Mucosa of stomach (tissue), 1 donor: Measurements from ENCODE around the gene TAF1B.
A peak's percentile ranks its signal among the peaks of the same experiment; 100 is the strongest.

Experiments
- H3K27me3 ChIP-seq: one replicate; pipeline ENCODE4 v1.7.0; 2013; ENCODE audit warnings: mild to moderate bottlenecking, low read length; ENCODE audit not compliant: control insufficient read depth, insufficient read depth
- H3K36me3 ChIP-seq: one replicate; pipeline ENCODE4 v1.7.0; 2013; ENCODE audit warnings: low read length; ENCODE audit not compliant: control insufficient read depth, insufficient read depth
- H3K4me1 ChIP-seq: one replicate; pipeline ENCODE4 v1.7.0; 2013; ENCODE audit warnings: mild to moderate bottlenecking, low read length; ENCODE audit not compliant: control insufficient read depth, insufficient read depth
- H3K4me3 ChIP-seq: one replicate; pipeline ENCODE4 v1.7.0; 2013; ENCODE audit warnings: low read length
- H3K9ac ChIP-seq: one replicate; pipeline ENCODE4 v1.7.0; 2013; ENCODE audit warnings: mild to moderate bottlenecking, low read length, moderate library complexity
- H3K9me3 ChIP-seq: one replicate; pipeline ENCODE4 v1.7.0; 2013; ENCODE audit warnings: mild to moderate bottlenecking, low read length, moderate library complexity; ENCODE audit not compliant: control insufficient read depth
- donor health status: Pancreatic carcinoma.

TAF1B gene

GRCh38 chr2:9843229-9844035 is at the start of gene TAF1B:
TSS of gene TAF1B (plus strand) at chr2:9843474. CDS start at chr2:9843542, 68 bp downstream.
- Histone ChIP-seq H3K9me3 (no peaks in the 10 kb centered on the region), H3K4me3 (peak within 1 kb of the TSS; percentile 96), H3K4me1 (peaks cover 18% of the 10 kb centered on the region), H3K27me3 (no peaks in the 10 kb centered on the region), H3K36me3 (no peaks in the 10 kb centered on the region), H3K9ac (peak within 1 kb of the TSS; percentile 81)

DNA sequence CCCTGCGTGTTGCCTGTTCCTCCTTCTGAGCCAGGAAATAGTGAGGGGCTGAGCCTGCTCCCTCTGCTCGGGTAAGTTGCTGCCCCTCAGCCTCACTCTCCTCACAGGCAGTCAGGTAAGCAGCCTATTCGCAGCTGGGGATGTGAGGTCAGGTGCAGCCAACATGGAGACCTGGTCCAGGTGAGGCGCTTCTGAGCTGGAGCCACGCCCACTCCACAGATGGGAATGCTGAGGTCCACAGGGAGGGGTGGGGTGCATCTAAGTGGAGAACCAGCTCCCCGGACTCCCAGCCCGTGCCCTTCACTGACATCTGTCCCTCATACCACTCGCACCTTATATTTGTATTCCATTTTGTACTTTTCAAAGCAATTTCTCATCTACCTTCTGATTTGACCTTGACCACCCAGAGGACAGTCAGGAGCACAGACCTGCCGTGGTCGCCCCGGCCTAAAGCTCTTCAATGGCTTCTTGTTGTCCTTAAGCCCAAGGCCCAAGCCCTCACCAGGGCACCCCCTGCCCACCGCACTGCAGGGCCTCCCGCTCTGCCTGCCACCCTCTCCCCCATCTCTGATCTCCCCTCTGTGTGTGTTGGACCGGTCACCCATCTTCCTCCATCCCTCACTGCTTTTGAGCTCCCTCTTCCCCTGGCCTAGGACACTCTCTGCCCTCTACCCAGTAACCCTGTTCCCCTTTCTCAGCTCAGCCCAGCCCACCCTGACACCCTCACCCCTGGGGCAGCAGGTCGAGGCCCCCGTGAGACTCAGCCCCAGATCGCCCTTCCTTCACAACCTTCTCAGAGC is 49.2 kb upstream of the TAF1B start:
- H3K4me1 ChIP-seq, result peaks cover 6% of the 10 kb centered on the region
- H3K36me3 ChIP-seq, result no peaks in the 10 kb centered on the region
- H3K4me3 ChIP-seq, result no peak overlapping the region
- no peaks in the 10 kb centered on the region for H3K27me3 ChIP-seq
- H3K9me3 ChIP-seq, result no peaks in the 10 kb centered on the region
- H3K9ac ChIP-seq, result no peak overlapping the region

DNA sequence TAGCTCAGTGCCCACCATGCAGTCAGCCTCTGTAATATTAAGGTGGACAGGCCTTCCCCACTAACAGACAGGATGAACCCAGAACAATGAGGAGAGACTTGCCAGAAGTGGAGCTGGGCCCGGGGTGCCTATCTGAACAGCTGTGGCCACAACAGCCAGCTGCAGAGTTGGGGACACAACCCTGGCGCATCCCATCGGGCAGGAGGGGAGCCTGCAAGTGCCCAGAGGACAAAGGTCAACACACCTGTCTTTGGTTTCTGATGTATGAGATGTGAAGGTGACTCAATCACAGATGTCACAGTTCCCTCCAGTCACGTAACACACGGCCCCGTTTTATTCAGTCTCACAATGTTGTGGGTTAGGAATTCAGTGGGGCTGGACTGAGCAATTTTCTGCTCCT is 48.2 kb upstream of the TAF1B start:
- H3K9me3 ChIP-seq, result no peaks in the 10 kb centered on the region

GRCh38 chr2:9796056-9797010 is 46.9 kb upstream of the TAF1B start:
- Histone ChIP-seq H3K4me3 (no peak overlapping the region), H3K9ac (no peak overlapping the region), H3K27me3 (no peaks in the 10 kb centered on the region), H3K9me3 (no peaks in the 10 kb centered on the region), H3K4me1 (peaks cover 22% of the 10 kb centered on the region), H3K36me3 (no peaks in the 10 kb centered on the region)

More for the DNA sequence above, 48.2 kb upstream of the TAF1B start:
- Histone ChIP-seq H3K36me3 (no peaks in the 10 kb centered on the region), H3K27me3 (no peaks in the 10 kb centered on the region), H3K4me3 (no peak overlapping the region), H3K4me1 (peaks cover 15% of the 10 kb centered on the region), H3K9ac (no peak overlapping the region)

GRCh38 chr2:9797086-9797485 is 46.2 kb upstream of the TAF1B start:
- H3K4me1 ChIP-seq, result peaks cover 22% of the 10 kb centered on the region
- H3K4me3 ChIP-seq, result no peak overlapping the region
- no peak overlapping the region for H3K9ac ChIP-seq
- H3K9me3 ChIP-seq, result no peaks in the 10 kb centered on the region
- no peaks in the 10 kb centered on the region for H3K27me3 ChIP-seq
- H3K36me3 ChIP-seq, result no peaks in the 10 kb centered on the region

GRCh38 chr2:9797681-9798556 is 45.4 kb upstream of the TAF1B start:
- Histone ChIP-seq H3K4me1 (peaks cover 22% of the 10 kb centered on the region), H3K9ac (no peak overlapping the region)

GRCh38 chr2:9799011-9799596 is 44.2 kb upstream of the TAF1B start:
- Histone ChIP-seq H3K4me1 (peaks cover 22% of the 10 kb centered on the region), H3K36me3 (no peaks in the 10 kb centered on the region), H3K9ac (peak overlapping the region; percentile 20), H3K27me3 (no peaks in the 10 kb centered on the region), H3K4me3 (no peak overlapping the region), H3K9me3 (no peaks in the 10 kb centered on the region)

More at GRCh38 chr2:9797681-9798556, 45.4 kb upstream of the TAF1B start:
- Histone ChIP-seq H3K36me3 (no peaks in the 10 kb centered on the region), H3K27me3 (no peaks in the 10 kb centered on the region), H3K4me3 (no peak overlapping the region), H3K9me3 (no peaks in the 10 kb centered on the region)

GRCh38 chr2:9799729-9800632 is 43.3 kb upstream of the TAF1B start:
- Histone ChIP-seq H3K9ac (peak overlapping the region; percentile 20), H3K4me3 (no peak overlapping the region), H3K9me3 (no peaks in the 10 kb centered on the region), H3K27me3 (no peaks in the 10 kb centered on the region), H3K4me1 (peaks cover 22% of the 10 kb centered on the region), H3K36me3 (no peaks in the 10 kb centered on the region)

DNA sequence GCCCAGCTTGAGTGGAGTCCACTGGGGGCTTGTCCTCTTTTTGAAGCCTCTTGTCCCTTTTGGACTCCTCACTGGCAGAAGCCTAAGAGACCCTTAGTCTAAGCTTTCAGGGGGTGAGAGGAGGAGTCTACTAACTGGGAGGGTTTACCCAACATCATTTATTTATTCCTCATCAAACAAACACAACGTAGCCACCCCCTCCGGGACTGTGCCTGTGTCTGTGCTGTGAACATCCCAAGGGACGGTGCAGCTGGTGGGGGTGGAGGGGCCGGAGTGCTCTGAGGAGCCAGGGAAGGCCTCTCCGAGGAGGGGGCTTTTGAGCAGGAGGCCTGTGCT is 42.7 kb upstream of the TAF1B start:
- H3K36me3 ChIP-seq, result no peaks in the 10 kb centered on the region
- H3K4me1 ChIP-seq, result peaks cover 23% of the 10 kb centered on the region
- no peaks in the 10 kb centered on the region for H3K9me3 ChIP-seq
- no peak overlapping the region for H3K9ac ChIP-seq
- no peaks in the 10 kb centered on the region for H3K27me3 ChIP-seq
- no peak overlapping the region for H3K4me3 ChIP-seq

DNA sequence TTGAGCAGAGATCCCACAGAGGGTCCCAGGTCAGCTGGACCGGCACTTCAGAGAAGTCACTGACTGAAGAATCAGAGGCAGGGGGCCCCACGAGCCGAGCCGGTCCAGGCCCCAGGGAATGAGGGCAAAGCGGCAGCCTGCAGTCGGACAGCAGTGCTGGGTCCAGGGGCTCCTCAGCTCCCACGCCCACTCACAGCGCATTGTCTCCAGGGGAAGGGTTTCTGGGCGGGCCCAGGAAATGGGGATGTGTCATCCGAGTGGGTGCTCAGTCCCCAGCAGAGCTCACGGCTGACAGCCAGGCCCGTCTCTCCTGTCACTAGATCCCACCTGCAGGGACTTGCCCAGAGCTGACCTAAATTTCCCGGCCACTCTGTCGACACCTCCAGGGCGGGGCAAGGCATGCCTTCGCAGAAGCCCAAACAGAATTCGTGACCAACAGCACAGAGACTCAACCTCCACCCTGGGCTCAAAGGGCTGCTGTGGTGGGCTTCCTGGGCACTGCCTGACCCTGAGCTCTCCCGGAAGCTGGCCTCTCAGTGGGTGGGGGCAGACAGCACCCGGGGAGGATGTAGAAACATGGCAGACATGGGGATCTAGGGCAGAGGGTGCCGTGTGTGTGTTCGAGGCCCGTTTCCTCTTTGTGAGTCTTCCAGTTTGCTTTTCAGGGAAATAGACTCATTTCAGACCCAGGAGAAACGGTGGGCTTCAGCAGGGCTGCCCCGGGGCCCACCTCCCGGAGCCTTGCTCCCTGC is 42.1 kb upstream of the TAF1B start:
- H3K9me3 ChIP-seq, result no peaks in the 10 kb centered on the region
- H3K9ac ChIP-seq, result no peak overlapping the region
- peaks cover 28% of the 10 kb centered on the region for H3K4me1 ChIP-seq
- no peak overlapping the region for H3K4me3 ChIP-seq
- H3K27me3 ChIP-seq, result no peaks in the 10 kb centered on the region
- no peaks in the 10 kb centered on the region for H3K36me3 ChIP-seq
